Stomach (tissue), 4 donors: ENCODE measurements around the gene MCCD1.

Experiments used
- EP300 ChIP-seq: sonication (generic); formaldehyde crosslinking; IDR thresholded peaks from one replicate; pipeline ENCODE4 v1.6.1; 2017; ENCODE audit warnings: antibody characterized with exemption
- POLR2A ChIP-seq, 4 donors: fragments of 450-650 bp; IDR thresholded peaks; one replicate each; pipeline ENCODE4 v1.6.1; 2016; ENCODE audit warnings: antibody characterized with exemption in 4 of 4, control low read depth in 2 of 4, mild to moderate bottlenecking in 1 of 4, moderate library complexity in 1 of 4
- POLR2AphosphoS5 ChIP-seq, 3 donors: sonication (generic); formaldehyde crosslinking; IDR thresholded peaks; one replicate each; pipeline ENCODE4 v1.6.1; 2016; ENCODE audit warnings: antibody characterized with exemption in 3 of 3
- TF ChIP-seq, protein P1 (sequence below), 7 experiments: fragments of 450-650 bp in 4 of 7; fragments of 200-600 bp in 3 of 7; sonication (generic) in 3 of 7; IDR thresholded peaks; one replicate each; pipeline ENCODE4 v1.5.1; 2016 to 2019; ENCODE audit warnings: antibody characterized with exemption in 7 of 7, control low read depth in 2 of 7, mild to moderate bottlenecking in 1 of 7

DNA sequence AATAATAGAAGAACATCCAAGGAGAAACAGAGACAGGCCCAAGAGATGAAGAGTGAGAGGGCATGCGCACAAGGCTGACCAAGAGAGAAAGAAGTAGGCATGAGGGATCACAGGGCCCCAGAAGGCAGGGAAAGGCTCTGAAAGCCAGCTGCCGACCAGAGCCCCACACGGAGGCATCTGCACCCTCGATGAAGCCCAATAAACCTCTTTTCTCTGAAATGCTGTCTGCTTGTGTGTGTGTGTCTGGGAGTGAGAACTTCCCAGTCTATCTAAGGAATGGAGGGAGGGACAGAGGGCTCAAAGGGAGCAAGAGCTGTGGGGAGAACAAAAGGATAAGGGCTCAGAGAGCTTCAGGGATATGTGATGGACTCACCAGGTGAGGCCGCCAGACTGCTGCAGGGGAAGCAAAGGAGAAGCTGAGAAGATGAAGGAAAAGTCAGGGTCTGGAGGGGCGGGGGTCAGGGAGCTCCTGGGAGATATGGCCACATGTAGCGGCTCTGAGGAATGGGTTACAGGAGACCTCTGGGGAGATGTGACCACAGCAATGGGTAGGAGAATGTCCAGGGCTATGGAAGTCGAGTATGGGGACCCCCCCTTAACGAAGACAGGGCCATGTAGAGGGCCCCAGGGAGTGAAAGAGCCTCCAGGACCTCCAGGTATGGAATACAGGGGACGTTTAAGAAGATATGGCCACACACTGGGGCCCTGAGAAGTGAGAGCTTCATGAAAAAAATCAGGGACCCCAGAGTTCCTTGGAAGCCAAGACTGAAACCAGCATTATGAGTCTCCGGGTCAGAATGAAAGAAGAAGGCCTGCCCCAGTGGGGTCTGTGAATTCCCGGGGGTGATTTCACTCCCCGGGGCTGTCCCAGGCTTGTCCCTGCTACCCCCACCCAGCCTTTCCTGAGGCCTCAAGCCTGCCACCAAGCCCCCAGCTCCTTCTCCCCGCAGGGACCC lies 45.6 kb downstream of the MCCD1 start:
- TF ChIP-seq, protein P1, sequence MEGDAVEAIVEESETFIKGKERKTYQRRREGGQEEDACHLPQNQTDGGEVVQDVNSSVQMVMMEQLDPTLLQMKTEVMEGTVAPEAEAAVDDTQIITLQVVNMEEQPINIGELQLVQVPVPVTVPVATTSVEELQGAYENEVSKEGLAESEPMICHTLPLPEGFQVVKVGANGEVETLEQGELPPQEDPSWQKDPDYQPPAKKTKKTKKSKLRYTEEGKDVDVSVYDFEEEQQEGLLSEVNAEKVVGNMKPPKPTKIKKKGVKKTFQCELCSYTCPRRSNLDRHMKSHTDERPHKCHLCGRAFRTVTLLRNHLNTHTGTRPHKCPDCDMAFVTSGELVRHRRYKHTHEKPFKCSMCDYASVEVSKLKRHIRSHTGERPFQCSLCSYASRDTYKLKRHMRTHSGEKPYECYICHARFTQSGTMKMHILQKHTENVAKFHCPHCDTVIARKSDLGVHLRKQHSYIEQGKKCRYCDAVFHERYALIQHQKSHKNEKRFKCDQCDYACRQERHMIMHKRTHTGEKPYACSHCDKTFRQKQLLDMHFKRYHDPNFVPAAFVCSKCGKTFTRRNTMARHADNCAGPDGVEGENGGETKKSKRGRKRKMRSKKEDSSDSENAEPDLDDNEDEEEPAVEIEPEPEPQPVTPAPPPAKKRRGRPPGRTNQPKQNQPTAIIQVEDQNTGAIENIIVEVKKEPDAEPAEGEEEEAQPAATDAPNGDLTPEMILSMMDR (IDR thresholded peaks at IDR 0.05): no peak
- no peak for TF ChIP-seq POLR2AphosphoS5 (IDR thresholded peaks at IDR 0.05)
- TF ChIP-seq POLR2A (IDR thresholded peaks at IDR 0.05): no peak
- TF ChIP-seq EP300: no peak
